ENCODE data around the gene ABHD16A. TPM values are rescaled to one million over a fixed set of nuclear protein-coding genes. Genes with fewer than 3 reads are reported as not detected.

Gene ABHD16A
- total RNA-seq, 1 experiment from 2014 or later, result 47.2 TPM

DNA sequence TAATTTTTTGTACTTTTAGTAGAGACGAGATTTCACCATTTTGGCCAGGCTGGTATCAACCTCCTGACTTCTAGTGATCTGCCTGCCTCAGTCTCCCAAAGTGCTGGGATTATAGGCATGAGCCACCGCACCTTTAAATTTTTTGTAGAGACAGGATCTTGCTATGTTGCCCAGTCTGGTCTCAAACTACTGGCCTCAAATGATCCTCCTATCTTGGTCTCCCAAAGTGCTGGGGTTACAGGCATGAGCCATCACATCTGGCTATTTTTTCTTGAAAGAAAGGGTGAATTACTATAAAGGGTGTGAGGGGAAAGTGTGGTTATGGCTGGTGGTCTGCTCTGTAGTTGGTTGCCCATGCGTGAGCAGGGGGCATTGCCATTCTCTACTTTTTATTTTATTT is 5.1 kb upstream of the ABHD16A start:
- H3K27me3 ChIP-seq (ENCODE audit: control insufficient read depth, insufficient read depth, low read length), result no peaks in the 10 kb centered on the region
- in situ Hi-C loops (cut with HindIII; ENCODE audit: low pct_unique_long_range_greater_than_20kb, low sequenced_read_pairs) (no loop called here), intact Hi-C loops (cut with micrococcal nuclease; ENCODE audit: unreplicated experiment) (no loop called here)
- no TSS peak for BruUV-seq (replicated peaks)
- no peak for ATAC-seq
- no peaks in the 10 kb centered on the region for H3K9me3 ChIP-seq (ENCODE audit: control insufficient read depth, insufficient read depth, low read depth, low read length)
- CTCF ChIA-PET, result no interaction called here
- TF ChIP-seq TCF7L2 (IDR thresholded peaks at IDR 0.05; ENCODE audit: low read depth, low read length) (no peak), POLR2AphosphoS5 (IDR thresholded peaks at IDR 0.05; ENCODE audit: low read depth, low read length) (no peak), SIN3A (IDR thresholded peaks at IDR 0.05; ENCODE audit: borderline replicate concordance, insufficient read depth, low read depth, low read length) (no peak)
- TF ChIP-seq, protein P1, sequence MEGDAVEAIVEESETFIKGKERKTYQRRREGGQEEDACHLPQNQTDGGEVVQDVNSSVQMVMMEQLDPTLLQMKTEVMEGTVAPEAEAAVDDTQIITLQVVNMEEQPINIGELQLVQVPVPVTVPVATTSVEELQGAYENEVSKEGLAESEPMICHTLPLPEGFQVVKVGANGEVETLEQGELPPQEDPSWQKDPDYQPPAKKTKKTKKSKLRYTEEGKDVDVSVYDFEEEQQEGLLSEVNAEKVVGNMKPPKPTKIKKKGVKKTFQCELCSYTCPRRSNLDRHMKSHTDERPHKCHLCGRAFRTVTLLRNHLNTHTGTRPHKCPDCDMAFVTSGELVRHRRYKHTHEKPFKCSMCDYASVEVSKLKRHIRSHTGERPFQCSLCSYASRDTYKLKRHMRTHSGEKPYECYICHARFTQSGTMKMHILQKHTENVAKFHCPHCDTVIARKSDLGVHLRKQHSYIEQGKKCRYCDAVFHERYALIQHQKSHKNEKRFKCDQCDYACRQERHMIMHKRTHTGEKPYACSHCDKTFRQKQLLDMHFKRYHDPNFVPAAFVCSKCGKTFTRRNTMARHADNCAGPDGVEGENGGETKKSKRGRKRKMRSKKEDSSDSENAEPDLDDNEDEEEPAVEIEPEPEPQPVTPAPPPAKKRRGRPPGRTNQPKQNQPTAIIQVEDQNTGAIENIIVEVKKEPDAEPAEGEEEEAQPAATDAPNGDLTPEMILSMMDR (IDR thresholded peaks at IDR 0.05), result no peak
- TF ChIP-seq, protein P2, sequence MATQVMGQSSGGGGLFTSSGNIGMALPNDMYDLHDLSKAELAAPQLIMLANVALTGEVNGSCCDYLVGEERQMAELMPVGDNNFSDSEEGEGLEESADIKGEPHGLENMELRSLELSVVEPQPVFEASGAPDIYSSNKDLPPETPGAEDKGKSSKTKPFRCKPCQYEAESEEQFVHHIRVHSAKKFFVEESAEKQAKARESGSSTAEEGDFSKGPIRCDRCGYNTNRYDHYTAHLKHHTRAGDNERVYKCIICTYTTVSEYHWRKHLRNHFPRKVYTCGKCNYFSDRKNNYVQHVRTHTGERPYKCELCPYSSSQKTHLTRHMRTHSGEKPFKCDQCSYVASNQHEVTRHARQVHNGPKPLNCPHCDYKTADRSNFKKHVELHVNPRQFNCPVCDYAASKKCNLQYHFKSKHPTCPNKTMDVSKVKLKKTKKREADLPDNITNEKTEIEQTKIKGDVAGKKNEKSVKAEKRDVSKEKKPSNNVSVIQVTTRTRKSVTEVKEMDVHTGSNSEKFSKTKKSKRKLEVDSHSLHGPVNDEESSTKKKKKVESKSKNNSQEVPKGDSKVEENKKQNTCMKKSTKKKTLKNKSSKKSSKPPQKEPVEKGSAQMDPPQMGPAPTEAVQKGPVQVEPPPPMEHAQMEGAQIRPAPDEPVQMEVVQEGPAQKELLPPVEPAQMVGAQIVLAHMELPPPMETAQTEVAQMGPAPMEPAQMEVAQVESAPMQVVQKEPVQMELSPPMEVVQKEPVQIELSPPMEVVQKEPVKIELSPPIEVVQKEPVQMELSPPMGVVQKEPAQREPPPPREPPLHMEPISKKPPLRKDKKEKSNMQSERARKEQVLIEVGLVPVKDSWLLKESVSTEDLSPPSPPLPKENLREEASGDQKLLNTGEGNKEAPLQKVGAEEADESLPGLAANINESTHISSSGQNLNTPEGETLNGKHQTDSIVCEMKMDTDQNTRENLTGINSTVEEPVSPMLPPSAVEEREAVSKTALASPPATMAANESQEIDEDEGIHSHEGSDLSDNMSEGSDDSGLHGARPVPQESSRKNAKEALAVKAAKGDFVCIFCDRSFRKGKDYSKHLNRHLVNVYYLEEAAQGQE (IDR thresholded peaks at IDR 0.05; ENCODE audit: insufficient read depth in 1 of 2, low read depth in 2 of 2, low read length in 1 of 2), result no peak
- no peaks in the 10 kb centered on the region; the same call in 1 of the 2 replicates for H3K4me1 ChIP-seq (ENCODE audit: control insufficient read depth, insufficient read depth, low read length)
- no peak for DNase-seq (ENCODE audit: low read depth, low spot score)
- H3K27ac ChIP-seq (ENCODE audit: low read length), result no peak overlapping the region
- POLR2A ChIA-PET, result no interaction called here
- no peak overlapping the region for H3K4me3 ChIP-seq (ENCODE audit: low read depth in 2 of 2, low read length in 2 of 2)
- H3K36me3 ChIP-seq (ENCODE audit: control insufficient read depth, insufficient read depth, low read length), result no peaks in the 10 kb centered on the region

DNA sequence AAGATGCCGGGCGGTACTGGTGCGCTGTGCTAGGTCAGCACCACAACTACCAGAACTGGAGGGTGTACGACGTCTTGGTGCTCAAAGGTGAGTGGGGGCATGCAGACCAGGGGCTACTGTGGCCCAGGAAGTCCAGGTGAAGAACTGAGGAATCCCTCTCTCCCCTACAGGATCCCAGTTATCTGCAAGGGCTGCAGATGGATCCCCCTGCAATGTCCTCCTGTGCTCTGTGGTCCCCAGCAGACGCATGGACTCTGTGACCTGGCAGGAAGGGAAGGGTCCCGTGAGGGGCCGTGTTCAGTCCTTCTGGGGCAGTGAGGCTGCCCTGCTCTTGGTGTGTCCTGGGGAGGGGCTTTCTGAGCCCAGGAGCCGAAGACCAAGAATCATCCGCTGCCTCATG is 4.6 kb upstream of the ABHD16A start:
- BruUV-seq (replicated peaks), result no TSS peak
- no peak overlapping the region for H3K4me3 ChIP-seq (ENCODE audit: low read depth in 2 of 2, low read length in 2 of 2)
- in situ Hi-C loops (cut with HindIII; ENCODE audit: low pct_unique_long_range_greater_than_20kb, low sequenced_read_pairs), result no loop called here
- no peak for TF ChIP-seq SIN3A (IDR thresholded peaks at IDR 0.05; ENCODE audit: borderline replicate concordance, insufficient read depth, low read depth, low read length)
- no peak for TF ChIP-seq POLR2AphosphoS5 (IDR thresholded peaks at IDR 0.05; ENCODE audit: low read depth, low read length)
- TF ChIP-seq TCF7L2 (IDR thresholded peaks at IDR 0.05; ENCODE audit: low read depth, low read length), result no peak
- TF ChIP-seq, protein P2 (IDR thresholded peaks at IDR 0.05; ENCODE audit: insufficient read depth in 1 of 2, low read depth in 2 of 2, low read length in 1 of 2), result no peak
- TF ChIP-seq, protein P1 (IDR thresholded peaks at IDR 0.05), result no peak
- ChIA-PET POLR2A (no interaction called here), CTCF (no interaction called here)
- no peak overlapping the region for H3K27ac ChIP-seq (ENCODE audit: low read length)
- no peak for ATAC-seq
- no peaks in the 10 kb centered on the region for H3K27me3 ChIP-seq (ENCODE audit: control insufficient read depth, insufficient read depth, low read length)
- no peak for DNase-seq (ENCODE audit: low read depth, low spot score)
- peaks cover 2% of the 10 kb centered on the region; the same call in 1 of the 2 replicates for H3K36me3 ChIP-seq (ENCODE audit: control insufficient read depth, insufficient read depth, low read length)
- H3K9me3 ChIP-seq (ENCODE audit: control insufficient read depth, insufficient read depth, low read depth, low read length), result no peaks in the 10 kb centered on the region
- no peaks in the 10 kb centered on the region; the same call in 1 of the 2 replicates for H3K4me1 ChIP-seq (ENCODE audit: control insufficient read depth, insufficient read depth, low read length)
- intact Hi-C loops (cut with micrococcal nuclease; ENCODE audit: unreplicated experiment), result no loop called here

Data from Panc1 (cell line).